CD4-positive, alpha-beta T cell (primary cell): ENCODE results near the gene MITF. TPM values are rescaled to one million over a fixed set of nuclear protein-coding genes. Genes with fewer than 3 reads are reported as not detected.

Source experiments
- ATAC-seq: fragments of 200-7000 bp; cut with Tn5 transposase; one replicate; pipeline ENCODE4 v1.10.0; 2022; ENCODE audit warnings: mild to moderate bottlenecking; ENCODE audit not compliant: poor library complexity
- CTCF ChIA-PET: fragments of 350-600 bp; sonication (Branson Sonifier 250); formaldehyde crosslinking; loops from one replicate; lab custom pipeline; 2021; ENCODE audit warnings: antibody characterized with exemption, inconsistent platforms; lab: Charles Lee
- POLR2A ChIA-PET: fragments of 350-600 bp; sonication (Branson Sonifier 250); formaldehyde crosslinking; loops from one replicate; lab custom pipeline; 2021; ENCODE audit warnings: antibody characterized with exemption, inconsistent platforms; lab: Charles Lee
- DNase-seq, 14 experiments: peaks; one replicate each; pipeline ENCODE4 v3.0.0-alpha.2; 2013 to 2020; ENCODE audit warnings: mixed read lengths in 2 of 14
- H3K27ac ChIP-seq, 2 donors: one replicate each; pipeline versions ENCODE4 v1.5.1 to v1.7.0; 2013; ENCODE audit warnings: low read length in 2 of 2, low read depth in 1 of 2, mild to moderate bottlenecking in 1 of 2
- H3K27me3 ChIP-seq, 2 experiments: 1 replicate in 1 of 2; 2 replicates in 1 of 2; pipeline versions ENCODE4 v1.6.1 to v1.7.0; 2013; ENCODE audit warnings: low read length in 2 of 2, control low read depth in 1 of 2, mild to moderate bottlenecking in 1 of 2, moderate library complexity in 1 of 2; ENCODE audit not compliant: insufficient read depth in 2 of 2, control insufficient read depth in 1 of 2
- H3K36me3 ChIP-seq: one replicate; pipeline ENCODE4 v1.6.1; 2013; ENCODE audit warnings: low read length, control low read depth; ENCODE audit not compliant: insufficient read depth
- H3K4me1 ChIP-seq: one replicate; pipeline ENCODE4 v1.6.1; 2013; ENCODE audit warnings: low read length, control low read depth; ENCODE audit not compliant: insufficient read depth
- H3K4me3 ChIP-seq: one replicate; pipeline ENCODE4 v1.5.1; 2013; ENCODE audit warnings: mild to moderate bottlenecking, low read length, moderate library complexity
- H3K9me3 ChIP-seq, 2 experiments: 1 replicate in 1 of 2; 2 replicates in 1 of 2; pipeline versions ENCODE4 v1.6.1 to v1.7.0; 2013; ENCODE audit warnings: low read length in 2 of 2, mild to moderate bottlenecking in 2 of 2, control low read depth in 1 of 2, moderate library complexity in 1 of 2; ENCODE audit not compliant: control insufficient read depth in 1 of 2, insufficient read depth in 1 of 2
- H3K27ac Mint-ChIP-seq: one replicate; pipeline ENCODE4 v1.8.0; 2020; ENCODE audit warnings: mixed read lengths
- H3K27me3 Mint-ChIP-seq: one replicate; pipeline ENCODE4 v1.8.0; 2021; ENCODE audit warnings: mixed read lengths
- H3K36me3 Mint-ChIP-seq: one replicate; pipeline ENCODE4 v1.8.0; 2021; ENCODE audit warnings: low read depth, mixed read lengths
- H3K4me1 Mint-ChIP-seq: one replicate; pipeline ENCODE4 v1.8.0; 2021; ENCODE audit warnings: low read depth, mixed read lengths
- H3K4me3 Mint-ChIP-seq: one replicate; pipeline ENCODE4 v1.8.0; 2020; ENCODE audit warnings: mild to moderate bottlenecking, mixed read lengths
- H3K9me3 Mint-ChIP-seq: one replicate; pipeline ENCODE4 v1.8.0; 2020; ENCODE audit warnings: mixed read lengths
- intact Hi-C, 2 experiments: fragments of 100-400 bp; cut with DNase I in 1 of 2; cut with micrococcal nuclease in 1 of 2; formaldehyde crosslinking; loops; one replicate each; pipeline versions ENCODE4 v1.15.1 to v1.9.0; 2023 to 2025; cut with DNase I, micrococcal nuclease
- total RNA-seq, 174 experiments: library from RNA in 2 of 174; stranded (reverse) in 2 of 174; gene quantifications; one replicate each; pipeline ENCODE4 v1.2.3 and lab custom pipeline; 2021 to 2026
- TF ChIP-seq, protein P1 (sequence below): fragments of 200-600 bp; IDR thresholded peaks from one replicate; pipeline ENCODE4 v1.8.0; 2022; ENCODE audit warnings: antibody characterized with exemption, mild to moderate bottlenecking

Gene MITF
- total RNA-seq, 2 experiments from 2014 or later = not detected

DNA sequence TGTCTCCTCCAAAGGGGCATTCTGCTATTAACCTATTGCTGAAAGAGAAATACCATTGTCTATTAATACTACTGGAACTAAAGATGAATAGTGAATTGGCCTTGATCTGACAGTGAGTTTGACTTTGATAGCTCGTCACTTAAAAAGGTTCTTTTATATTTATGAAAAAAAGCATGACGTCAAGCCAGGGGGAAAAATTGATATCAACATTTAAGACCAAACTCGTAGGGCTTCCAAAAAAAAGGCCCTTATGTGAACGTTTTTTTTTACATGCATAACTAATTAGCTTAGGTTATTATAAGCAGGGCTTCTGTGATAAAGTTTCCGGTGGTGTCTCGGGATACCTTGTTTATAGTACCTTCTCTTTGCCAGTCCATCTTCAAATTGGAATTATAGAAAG lies 197.0 kb downstream of the MITF start:
- H3K27ac Mint-ChIP-seq = no peak overlapping the region
- Histone ChIP-seq H3K4me1 (no peaks in the 10 kb centered on the region), H3K4me3 (no peak overlapping the region), H3K36me3 (no peaks in the 10 kb centered on the region), H3K27ac (no peak overlapping the region), H3K27me3 (no peaks in the 10 kb centered on the region), H3K9me3 (no peaks in the 10 kb centered on the region)
- no peak overlapping the region for H3K4me3 Mint-ChIP-seq
- H3K27me3 Mint-ChIP-seq = no peaks in the 10 kb centered on the region
- no peaks in the 10 kb centered on the region for H3K36me3 Mint-ChIP-seq
- no peaks in the 10 kb centered on the region for H3K4me1 Mint-ChIP-seq
- DNase-seq (no peak), ATAC-seq (no peak)
- TF ChIP-seq, protein P1, sequence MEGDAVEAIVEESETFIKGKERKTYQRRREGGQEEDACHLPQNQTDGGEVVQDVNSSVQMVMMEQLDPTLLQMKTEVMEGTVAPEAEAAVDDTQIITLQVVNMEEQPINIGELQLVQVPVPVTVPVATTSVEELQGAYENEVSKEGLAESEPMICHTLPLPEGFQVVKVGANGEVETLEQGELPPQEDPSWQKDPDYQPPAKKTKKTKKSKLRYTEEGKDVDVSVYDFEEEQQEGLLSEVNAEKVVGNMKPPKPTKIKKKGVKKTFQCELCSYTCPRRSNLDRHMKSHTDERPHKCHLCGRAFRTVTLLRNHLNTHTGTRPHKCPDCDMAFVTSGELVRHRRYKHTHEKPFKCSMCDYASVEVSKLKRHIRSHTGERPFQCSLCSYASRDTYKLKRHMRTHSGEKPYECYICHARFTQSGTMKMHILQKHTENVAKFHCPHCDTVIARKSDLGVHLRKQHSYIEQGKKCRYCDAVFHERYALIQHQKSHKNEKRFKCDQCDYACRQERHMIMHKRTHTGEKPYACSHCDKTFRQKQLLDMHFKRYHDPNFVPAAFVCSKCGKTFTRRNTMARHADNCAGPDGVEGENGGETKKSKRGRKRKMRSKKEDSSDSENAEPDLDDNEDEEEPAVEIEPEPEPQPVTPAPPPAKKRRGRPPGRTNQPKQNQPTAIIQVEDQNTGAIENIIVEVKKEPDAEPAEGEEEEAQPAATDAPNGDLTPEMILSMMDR = no peak
- ChIA-PET CTCF (interaction anchor here (1.3 kb wide), 1 partner anchor 12 kb away, joined by 3 read pairs; no protein-coding TSS in a partner anchor), POLR2A (no interaction called here)
- intact Hi-C loops = no loop called here
- no peaks in the 10 kb centered on the region for H3K9me3 Mint-ChIP-seq

DNA sequence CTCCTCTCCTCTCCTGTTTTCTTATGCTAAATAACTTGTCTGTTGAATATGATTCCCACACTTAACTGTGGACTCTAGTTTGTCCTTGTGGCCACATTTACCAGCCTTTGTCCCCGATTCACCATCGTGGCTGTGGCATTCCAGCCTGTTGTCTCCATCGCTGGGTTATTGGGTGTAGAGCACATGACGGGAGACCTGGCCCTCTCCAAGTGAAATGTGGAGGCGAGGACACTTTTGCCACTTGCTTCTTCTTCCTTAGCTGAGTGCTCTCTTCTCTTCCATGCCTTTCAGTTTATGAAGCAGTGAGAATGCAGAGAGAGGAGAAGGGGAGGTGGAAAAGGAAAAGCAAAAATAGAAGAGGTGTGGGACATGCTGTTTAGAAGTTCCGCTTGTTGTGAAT lies 198.8 kb downstream of the MITF start:
- H3K4me3 Mint-ChIP-seq = no peak overlapping the region
- Histone ChIP-seq H3K9me3 (no peaks in the 10 kb centered on the region), H3K36me3 (no peaks in the 10 kb centered on the region), H3K4me3 (no peak overlapping the region), H3K27ac (no peak overlapping the region), H3K4me1 (no peaks in the 10 kb centered on the region), H3K27me3 (no peaks in the 10 kb centered on the region)
- intact Hi-C loops = no loop called here
- H3K27me3 Mint-ChIP-seq = no peaks in the 10 kb centered on the region
- POLR2A ChIA-PET = no interaction called here
- CTCF ChIA-PET = no interaction called here
- no peak overlapping the region for H3K27ac Mint-ChIP-seq
- no peaks in the 10 kb centered on the region for H3K36me3 Mint-ChIP-seq
- no peaks in the 10 kb centered on the region for H3K9me3 Mint-ChIP-seq
- H3K4me1 Mint-ChIP-seq = no peaks in the 10 kb centered on the region
- no peak for DNase-seq
- TF ChIP-seq, protein P1 = no peak
- ATAC-seq = no peak

DNA sequence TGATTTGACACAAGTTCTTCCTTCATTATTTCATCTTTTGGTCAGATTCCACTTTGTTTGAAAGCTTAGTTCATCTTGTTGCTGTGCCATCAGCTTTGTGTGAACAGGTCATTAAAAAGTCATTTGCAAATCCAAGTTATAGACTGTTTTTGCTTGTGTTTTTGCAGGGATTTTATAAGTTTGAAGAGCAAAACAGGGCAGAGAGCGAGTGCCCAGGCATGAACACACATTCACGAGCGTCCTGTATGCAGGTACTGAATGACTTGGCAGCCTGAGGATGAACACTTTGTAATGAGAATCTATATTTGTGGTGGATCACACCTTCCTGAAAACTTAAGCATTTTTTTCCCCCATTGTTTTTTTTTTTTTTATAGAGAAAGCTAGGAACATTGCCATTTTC lies 199.7 kb downstream of the MITF start:
- Mint-ChIP-seq H3K9me3 (no peaks in the 10 kb centered on the region), H3K4me3 (no peak overlapping the region)
- TF ChIP-seq, protein P1 = no peak

More for the DNA sequence above, 199.7 kb downstream of the MITF start:
- DNase-seq (no peak), ATAC-seq (no peak)
- H3K27me3 Mint-ChIP-seq = no peaks in the 10 kb centered on the region
- Histone ChIP-seq H3K9me3 (no peaks in the 10 kb centered on the region), H3K27me3 (no peaks in the 10 kb centered on the region), H3K27ac (no peak overlapping the region), H3K36me3 (no peaks in the 10 kb centered on the region), H3K4me3 (no peak overlapping the region), H3K4me1 (no peaks in the 10 kb centered on the region)
- H3K27ac Mint-ChIP-seq = no peak overlapping the region
- POLR2A ChIA-PET = no interaction called here
- intact Hi-C loops = no loop called here
- no peaks in the 10 kb centered on the region for H3K4me1 Mint-ChIP-seq
- CTCF ChIA-PET = no interaction called here
- H3K36me3 Mint-ChIP-seq = no peaks in the 10 kb centered on the region
